Liver (tissue), 9 donors: ENCODE measurements around the gene TMEM255B. TPM values are rescaled to one million over a fixed set of nuclear protein-coding genes. Genes with fewer than 3 reads are reported as not detected.

ENCODE experiments used
- DNase-seq: peaks from one replicate; pipeline ENCODE4 v3.0.0-alpha.2; 2017; ENCODE audit warnings: low spot score
- H3K27ac ChIP-seq, 2 donors: one replicate each; pipeline ENCODE4 v1.7.0; 2013; ENCODE audit warnings: inconsistent platforms in 2 of 2, low read length in 2 of 2, control low read depth in 1 of 2, low read depth in 1 of 2, mild to moderate bottlenecking in 1 of 2
- H3K27me3 ChIP-seq, 4 donors: one replicate each; pipeline versions ENCODE4 v1.6.1 to v1.7.0; 2013; ENCODE audit warnings: low read length in 3 of 4, inconsistent platforms in 1 of 4, mild to moderate bottlenecking in 1 of 4, moderate library complexity in 1 of 4; ENCODE audit not compliant: control insufficient read depth in 4 of 4, insufficient read depth in 4 of 4
- H3K36me3 ChIP-seq, 4 donors: one replicate each; pipeline versions ENCODE4 v1.6.1 to v1.7.0; 2013; ENCODE audit warnings: low read length in 3 of 4, mild to moderate bottlenecking in 3 of 4, low read depth in 1 of 4, moderate library complexity in 1 of 4; ENCODE audit not compliant: control insufficient read depth in 4 of 4, insufficient read depth in 3 of 4
- H3K4me1 ChIP-seq, 4 donors: one replicate each; pipeline versions ENCODE4 v1.6.1 to v1.7.0; 2013; ENCODE audit warnings: low read length in 3 of 4, mild to moderate bottlenecking in 3 of 4, moderate library complexity in 1 of 4; ENCODE audit not compliant: control insufficient read depth in 4 of 4, insufficient read depth in 4 of 4
- H3K4me3 ChIP-seq, 3 donors: one replicate each; pipeline versions ENCODE4 v1.6.1 to v1.7.0; 2013; ENCODE audit warnings: low read length in 3 of 3, control low read depth in 1 of 3, low read depth in 1 of 3, mild to moderate bottlenecking in 1 of 3
- H3K9ac ChIP-seq, 2 donors: one replicate each; pipeline ENCODE4 v1.7.0; 2013; ENCODE audit warnings: low read length in 2 of 2, mild to moderate bottlenecking in 2 of 2, moderate library complexity in 2 of 2, control low read depth in 1 of 2, low read depth in 1 of 2
- H3K9me3 ChIP-seq, 4 donors: one replicate each; pipeline versions ENCODE4 v1.6.1 to v1.7.0; 2013; ENCODE audit warnings: low read length in 3 of 4; ENCODE audit not compliant: control insufficient read depth in 4 of 4
- ATF3 ChIP-seq: IDR thresholded peaks from 2 replicates; pipeline ENCODE4 v1.6.1; 2016; ENCODE audit warnings: antibody characterized with exemption
- EGR1 ChIP-seq, 2 donors: IDR thresholded peaks; 2 replicates each; pipeline ENCODE4 v1.6.1; 2016 to 2018; ENCODE audit warnings: antibody characterized with exemption in 2 of 2, low read depth in 2 of 2
- FOXA1 ChIP-seq: IDR thresholded peaks from 2 replicates; pipeline ENCODE4 v1.6.1; 2016; ENCODE audit warnings: antibody characterized with exemption
- FOXA2 ChIP-seq: IDR thresholded peaks from 2 replicates; pipeline ENCODE4 v1.6.1; 2016; ENCODE audit warnings: antibody characterized with exemption
- GABPA ChIP-seq, 2 donors: IDR thresholded peaks in 1 of 2; conservative IDR thresholded peaks in 1 of 2; 2 replicates each; pipeline ENCODE4 v1.6.1; 2016; ENCODE audit warnings: antibody characterized with exemption in 2 of 2, mild to moderate bottlenecking in 1 of 2, moderate library complexity in 1 of 2
- HNF4A ChIP-seq, 2 donors: conservative IDR thresholded peaks; 2 replicates each; pipeline ENCODE4 v1.6.1; 2016; ENCODE audit warnings: antibody characterized with exemption in 2 of 2, mild to moderate bottlenecking in 2 of 2
- HNF4G ChIP-seq: IDR thresholded peaks from 2 replicates; pipeline ENCODE4 v1.6.1; 2016; ENCODE audit warnings: antibody characterized with exemption
- JUND ChIP-seq, 2 donors: IDR thresholded peaks; 2 replicates each; pipeline ENCODE4 v1.6.1; 2016; ENCODE audit warnings: antibody characterized with exemption in 2 of 2
- NR2F2 ChIP-seq: IDR thresholded peaks from 2 replicates; pipeline ENCODE4 v1.6.1; 2016; ENCODE audit warnings: antibody characterized with exemption
- RAD21 ChIP-seq, 2 donors: IDR thresholded peaks; 2 replicates each; pipeline ENCODE4 v1.6.1; 2016; ENCODE audit warnings: antibody characterized with exemption in 2 of 2, mild to moderate bottlenecking in 2 of 2
- RXRA ChIP-seq, 2 donors: IDR thresholded peaks; 2 replicates each; pipeline ENCODE4 v1.6.1; 2017 to 2018; ENCODE audit warnings: antibody characterized with exemption in 2 of 2, mild to moderate bottlenecking in 1 of 2
- SP1 ChIP-seq: IDR thresholded peaks from 2 replicates; pipeline ENCODE4 v1.6.1; 2018; ENCODE audit warnings: antibody characterized with exemption, mild to moderate bottlenecking
- TAF1 ChIP-seq: conservative IDR thresholded peaks from 2 replicates; pipeline ENCODE4 v1.6.1; 2016; ENCODE audit warnings: antibody characterized with exemption, mild to moderate bottlenecking
- YY1 ChIP-seq: IDR thresholded peaks from 2 replicates; pipeline ENCODE4 v1.6.1; 2016; ENCODE audit warnings: antibody characterized with exemption, mild to moderate bottlenecking
- WGBS: extraction: QIAGEN DNeasy Blood & Tissue Kit; methylation state at CpG from one replicate; pipeline ENCODE4 v1.1.7; 2013; 5-methylcytosine and 5-hydroxymethylcytosine counted together
- polyA plus RNA-seq, 2 donors: library from polyadenylated mRNA; stranded (reverse) in 1 of 2; unstranded in 1 of 2; fragments of 200-250 nt in 1 of 2; fragments of >200 nt in 1 of 2; fragmentation: Nextera tagmentation in 1 of 2; extraction: Ambion mirVana in 1 of 2; gene quantifications; one replicate each; pipeline versions ENCODE4 v1.2.1 to v1.2.3, GENCODE V29; 2013 to 2015
- total RNA-seq, 2 donors: library from RNA; depleted of rRNA; stranded (reverse); fragments of >200 nt; gene quantifications; one replicate each; pipeline ENCODE4 v1.2.3, GENCODE V29; 2014
- TF ChIP-seq, protein P1 (sequence below): IDR thresholded peaks from 2 replicates; pipeline ENCODE4 v1.6.1; 2016; ENCODE audit warnings: antibody characterized with exemption
- TF ChIP-seq, protein P2 (sequence below): fragments of 150-350 bp; IDR thresholded peaks from 2 replicates; pipeline ENCODE4 v1.5.1; 2017; ENCODE audit warnings: improper control_type of control experiment, low read depth, low read length; ENCODE audit not compliant: missing input control
- donor health status: healthy.
- donor health status: healthy.
- donor health status: healthy.
- donor health status: healthy.
- donor health status: healthy.

TMEM255B gene
- total and polyA plus RNA-seq, 4 donors, result 0.37 to 8.6 (median 3.5) TPM

- TF ChIP-seq FOXA2 (no peak), YY1 (no peak), ATF3 (no peak), HNF4G (no peak)
Observed at GRCh38 chr13:113747291-113747833, 11.7 kb upstream of the TMEM255B start (continued).

DNA sequence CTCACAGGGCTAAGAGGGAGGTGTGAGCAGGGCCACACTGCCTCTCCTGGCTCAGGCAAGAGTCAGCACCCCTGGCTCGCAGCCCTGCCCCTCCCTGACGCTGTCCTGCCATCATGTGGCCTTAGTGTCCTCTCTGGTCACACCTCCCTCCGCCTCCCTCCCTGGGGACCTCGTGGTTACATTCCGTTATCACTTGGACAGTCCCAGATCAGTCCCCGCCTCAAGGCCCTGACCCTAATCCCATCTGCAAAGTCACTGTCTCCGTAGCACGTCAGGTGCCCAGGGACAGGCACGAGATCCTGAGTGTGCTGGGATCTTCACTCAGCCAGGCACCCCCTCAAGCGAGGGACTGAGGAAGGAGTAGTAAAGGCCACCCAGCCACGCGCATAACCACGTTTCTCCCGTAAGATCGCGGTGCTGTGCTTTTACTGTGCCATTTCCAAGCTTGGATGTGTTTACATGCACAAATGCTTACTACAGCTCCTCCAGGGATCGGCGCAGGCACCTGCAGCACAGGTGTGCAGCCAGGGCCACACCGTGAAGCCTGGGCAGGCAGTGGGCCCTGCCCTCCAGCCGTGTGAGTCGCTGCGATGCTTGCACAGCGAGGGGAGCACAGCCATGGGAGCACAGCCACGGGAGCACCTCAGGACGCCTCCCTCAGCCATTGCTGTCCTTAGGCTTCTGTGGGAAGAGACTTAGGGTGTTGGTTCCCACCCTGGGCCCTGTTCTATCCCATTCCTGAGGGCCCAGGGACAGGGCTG is 10.7 kb upstream of the TMEM255B start:
- no peaks in the 10 kb centered on the region for H3K27me3 ChIP-seq
- no peak overlapping the region for H3K9ac ChIP-seq
- no peaks in the 10 kb centered on the region for H3K4me1 ChIP-seq
- no peak for DNase-seq
- TF ChIP-seq GABPA (IDR thresholded peaks at IDR 0.05 in 1 of 2, conservative IDR thresholded peaks at IDR 0.05 in 1 of 2) (no peak), SP1 (no peak), EGR1 (IDR thresholded peaks at IDR 0.05; ENCODE audit: low read depth in 2 of 2) (no peak), TAF1 (no peak), HNF4G (no peak), JUND (IDR thresholded peaks at IDR 0.05) (no peak), HNF4A (conservative IDR thresholded peaks at IDR 0.05) (no peak), RAD21 (IDR thresholded peaks at IDR 0.05) (no peak), RXRA (IDR thresholded peaks at IDR 0.05) (no peak), FOXA1 (no peak), FOXA2 (no peak)
- TF ChIP-seq, protein P1, sequence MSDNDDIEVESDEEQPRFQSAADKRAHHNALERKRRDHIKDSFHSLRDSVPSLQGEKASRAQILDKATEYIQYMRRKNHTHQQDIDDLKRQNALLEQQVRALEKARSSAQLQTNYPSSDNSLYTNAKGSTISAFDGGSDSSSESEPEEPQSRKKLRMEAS, result no peak
- TF ChIP-seq, protein P2, sequence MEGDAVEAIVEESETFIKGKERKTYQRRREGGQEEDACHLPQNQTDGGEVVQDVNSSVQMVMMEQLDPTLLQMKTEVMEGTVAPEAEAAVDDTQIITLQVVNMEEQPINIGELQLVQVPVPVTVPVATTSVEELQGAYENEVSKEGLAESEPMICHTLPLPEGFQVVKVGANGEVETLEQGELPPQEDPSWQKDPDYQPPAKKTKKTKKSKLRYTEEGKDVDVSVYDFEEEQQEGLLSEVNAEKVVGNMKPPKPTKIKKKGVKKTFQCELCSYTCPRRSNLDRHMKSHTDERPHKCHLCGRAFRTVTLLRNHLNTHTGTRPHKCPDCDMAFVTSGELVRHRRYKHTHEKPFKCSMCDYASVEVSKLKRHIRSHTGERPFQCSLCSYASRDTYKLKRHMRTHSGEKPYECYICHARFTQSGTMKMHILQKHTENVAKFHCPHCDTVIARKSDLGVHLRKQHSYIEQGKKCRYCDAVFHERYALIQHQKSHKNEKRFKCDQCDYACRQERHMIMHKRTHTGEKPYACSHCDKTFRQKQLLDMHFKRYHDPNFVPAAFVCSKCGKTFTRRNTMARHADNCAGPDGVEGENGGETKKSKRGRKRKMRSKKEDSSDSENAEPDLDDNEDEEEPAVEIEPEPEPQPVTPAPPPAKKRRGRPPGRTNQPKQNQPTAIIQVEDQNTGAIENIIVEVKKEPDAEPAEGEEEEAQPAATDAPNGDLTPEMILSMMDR, result no peak
- no peaks in the 10 kb centered on the region for H3K36me3 ChIP-seq
- no peak overlapping the region for H3K4me3 ChIP-seq
- 84% methylated on average over 25 of the region's 25 CpGs for WGBS
- no peaks in the 10 kb centered on the region for H3K9me3 ChIP-seq
- no peak overlapping the region for H3K27ac ChIP-seq

- Histone ChIP-seq H3K4me1 (no peaks in the 10 kb centered on the region), H3K9ac (no peak overlapping the region), H3K9me3 (no peaks in the 10 kb centered on the region), H3K36me3 (no peaks in the 10 kb centered on the region), H3K27me3 (no peaks in the 10 kb centered on the region), H3K27ac (no peak overlapping the region), H3K4me3 (no peak overlapping the region)
- TF ChIP-seq ATF3 (no peak), HNF4G (no peak), NR2F2 (no peak), EGR1 (IDR thresholded peaks at IDR 0.05; ENCODE audit: low read depth in 2 of 2) (no peak)
- TF ChIP-seq, protein P2, result no peak
- TF ChIP-seq, protein P1, result no peak
- no peak for DNase-seq
- 92% methylated on average over 22 of the region's 22 CpGs for WGBS
Observed at GRCh38 chr13:113748862-113749451, 10.1 kb upstream of the TMEM255B start.
